HepG2 (cell line): Measurements from ENCODE around the gene GOLT1A. TPM values are rescaled to one million over a fixed set of nuclear protein-coding genes. Genes with fewer than 3 reads are reported as not detected.
A peak's percentile ranks its signal among the peaks of the same experiment; 100 is the strongest.

Source experiments
- DBP ChIP-seq: sonication (generic); formaldehyde crosslinking; IDR thresholded peaks from 2 replicates; pipeline ENCODE4 v1.4.0; 2020; ENCODE audit warnings: missing genetic modification reagents; ENCODE audit errors: not compliant biosample characterization
- HNF4A ChIP-seq: sonication (generic); formaldehyde crosslinking; IDR thresholded peaks from 2 replicates; pipeline ENCODE4 v1.4.0; 2020; ENCODE audit warnings: missing genetic modification reagents
- HNRNPK ChIP-seq: fragments of 200-400 bp; formaldehyde crosslinking; IDR thresholded peaks from 2 replicates; pipeline ENCODE4 v1.6.1; 2018; ENCODE audit warnings: low read length, low read depth, moderate library complexity, mild to moderate bottlenecking; ENCODE audit not compliant: poor library complexity, severe bottlenecking
- JUNB ChIP-seq: sonication (generic); formaldehyde crosslinking; IDR thresholded peaks from 2 replicates; pipeline ENCODE4 v1.8.0; 2022; ENCODE audit warnings: missing genetic modification reagents, mild to moderate bottlenecking, borderline replicate concordance
- MIXL1 ChIP-seq: IDR thresholded peaks from 2 replicates; pipeline ENCODE4 v1.6.1; 2016
- NCOA1 ChIP-seq: sonication (generic); formaldehyde crosslinking; IDR thresholded peaks from 2 replicates; pipeline ENCODE4 v1.9.0; 2021; ENCODE audit warnings: missing genetic modification reagents
- NR2C2 ChIP-seq: sonication (generic); formaldehyde crosslinking; IDR thresholded peaks from 2 replicates; pipeline ENCODE4 v1.4.0; 2020; ENCODE audit warnings: missing genetic modification reagents, mild to moderate bottlenecking, moderate library complexity, borderline replicate concordance
- NR2F2 ChIP-seq: IDR thresholded peaks from 2 replicates; pipeline ENCODE4 v1.6.1; 2012; ENCODE audit warnings: low read depth, inconsistent platforms, borderline replicate concordance
- NR2F6 ChIP-seq, 2 experiments: IDR thresholded peaks; 2 replicates each; pipeline ENCODE4 v1.6.1; 2016; ENCODE audit warnings: antibody characterized with exemption in 1 of 2, mild to moderate bottlenecking in 1 of 2
- RARA ChIP-seq: IDR thresholded peaks from 2 replicates; pipeline ENCODE4 v1.6.1; 2016; ENCODE audit warnings: missing genetic modification reagents, missing compliant biosample characterization
- SYNCRIP ChIP-seq: fragments of 200-400 bp; formaldehyde crosslinking; IDR thresholded peaks from 2 replicates; pipeline ENCODE4 v1.6.1; 2018; ENCODE audit warnings: mild to moderate bottlenecking, low read depth, low read length; ENCODE audit not compliant: insufficient read depth
- TBX2 ChIP-seq: sonication (generic); formaldehyde crosslinking; IDR thresholded peaks from 2 replicates; pipeline ENCODE4 v1.5.0; 2020; ENCODE audit warnings: missing genetic modification reagents, mild to moderate bottlenecking, borderline replicate concordance
- TIGD3 ChIP-seq: sonication (generic); formaldehyde crosslinking; IDR thresholded peaks from 2 replicates; pipeline ENCODE4 v1.5.1; 2020; ENCODE audit warnings: mild to moderate bottlenecking, missing genetic modification reagents, borderline replicate concordance
- ZFP82 ChIP-seq: sonication (generic); formaldehyde crosslinking; IDR thresholded peaks from 2 replicates; pipeline ENCODE4 v1.5.1; 2020; ENCODE audit warnings: mild to moderate bottlenecking, missing genetic modification reagents, borderline replicate concordance
- ZNF703 ChIP-seq: sonication (generic); formaldehyde crosslinking; IDR thresholded peaks from 2 replicates; pipeline ENCODE4 v1.5.1; 2020; ENCODE audit warnings: missing genetic modification reagents, mild to moderate bottlenecking, moderate library complexity, borderline replicate concordance
- ZNF747 ChIP-seq: sonication (generic); formaldehyde crosslinking; IDR thresholded peaks from 2 replicates; pipeline ENCODE4 v1.8.1; 2023; ENCODE audit warnings: missing genetic modification reagents, mild to moderate bottlenecking, borderline replicate concordance
- polyA plus RNA-seq, 8 experiments: library from polyadenylated mRNA; depleted of rRNA in 3 of 8; stranded (reverse) in 7 of 8; unstranded in 1 of 8; fragments of >200 nt; fragmentation: Illumina TruSeq in 4 of 8; extraction: Trizol in 4 of 8; gene quantifications; 2 replicates each; pipeline versions ENCODE4 v1.2.1 to v1.2.3, GENCODE V29; 2011 to 2016; ENCODE audit warnings: low read depth in 4 of 8, missing spikeins in 1 of 8, mixed read lengths in 1 of 8; ENCODE audit not compliant: insufficient read depth in 1 of 8
- total RNA-seq, 5 experiments: library from RNA; depleted of rRNA; stranded (reverse); fragments of >200 nt; fragmentation: Illumina TruSeq; extraction: Trizol; gene quantifications; 2 replicates each; pipeline ENCODE4 v1.2.3, GENCODE V29; 2016; ENCODE audit warnings: low read depth in 1 of 5
- TF ChIP-seq, protein P1 (sequence below): sonication (generic); formaldehyde crosslinking; IDR thresholded peaks from 2 replicates; pipeline ENCODE4 v1.5.1; 2020; ENCODE audit warnings: mild to moderate bottlenecking, missing genetic modification reagents, borderline replicate concordance
- TF ChIP-seq, protein P2 (sequence below): sonication (generic); formaldehyde crosslinking; IDR thresholded peaks from 2 replicates; pipeline ENCODE4 v1.5.0; 2020; ENCODE audit warnings: mild to moderate bottlenecking, missing genetic modification reagents, moderate library complexity

GOLT1A gene
- total and polyA plus RNA-seq, 2 of the 13 experiments (the other 11 are each of a cell fraction or from before 2014, with no cell fraction given), result 25.8 to 28.0 TPM

GRCh38 chr1:204260601-204261197 lies 46.9 kb upstream of the GOLT1A start (continued):
- TF ChIP-seq NR2F2 (peak; percentile 67; the same call in 1 of the 2 replicates), ZNF703 (CRISPR knock-in tag) (no peak), TBX2 (CRISPR knock-in tag) (peak; percentile 33; the same call in 1 of the 2 replicates), NR2F6 (IDR thresholded peaks at IDR 0.05) (peak; percentile 76), NR2F6 (CRISPR knock-in tag; IDR thresholded peaks at IDR 0.05) (no peak; the same call in 1 of the 2 replicates), ZFP82 (CRISPR knock-in tag) (no peak), NCOA1 (CRISPR knock-in tag) (no peak), SYNCRIP (no peak), HNF4A (0 out of 2 replicates have a peak, but pooled peaks have one; percentile 11), DBP (CRISPR knock-in tag) (no peak), MIXL1 (no peak), NR2C2 (CRISPR knock-in tag) (0 out of 2 replicates have a peak, but pooled peaks have one; percentile 16), HNRNPK (no peak), RARA (peak; percentile 33; the same call in 1 of the 2 replicates), JUNB (CRISPR knock-in tag) (no peak), ZNF747 (CRISPR knock-in tag) (no peak), TIGD3 (CRISPR knock-in tag) (no peak)
- TF ChIP-seq, protein P1, sequence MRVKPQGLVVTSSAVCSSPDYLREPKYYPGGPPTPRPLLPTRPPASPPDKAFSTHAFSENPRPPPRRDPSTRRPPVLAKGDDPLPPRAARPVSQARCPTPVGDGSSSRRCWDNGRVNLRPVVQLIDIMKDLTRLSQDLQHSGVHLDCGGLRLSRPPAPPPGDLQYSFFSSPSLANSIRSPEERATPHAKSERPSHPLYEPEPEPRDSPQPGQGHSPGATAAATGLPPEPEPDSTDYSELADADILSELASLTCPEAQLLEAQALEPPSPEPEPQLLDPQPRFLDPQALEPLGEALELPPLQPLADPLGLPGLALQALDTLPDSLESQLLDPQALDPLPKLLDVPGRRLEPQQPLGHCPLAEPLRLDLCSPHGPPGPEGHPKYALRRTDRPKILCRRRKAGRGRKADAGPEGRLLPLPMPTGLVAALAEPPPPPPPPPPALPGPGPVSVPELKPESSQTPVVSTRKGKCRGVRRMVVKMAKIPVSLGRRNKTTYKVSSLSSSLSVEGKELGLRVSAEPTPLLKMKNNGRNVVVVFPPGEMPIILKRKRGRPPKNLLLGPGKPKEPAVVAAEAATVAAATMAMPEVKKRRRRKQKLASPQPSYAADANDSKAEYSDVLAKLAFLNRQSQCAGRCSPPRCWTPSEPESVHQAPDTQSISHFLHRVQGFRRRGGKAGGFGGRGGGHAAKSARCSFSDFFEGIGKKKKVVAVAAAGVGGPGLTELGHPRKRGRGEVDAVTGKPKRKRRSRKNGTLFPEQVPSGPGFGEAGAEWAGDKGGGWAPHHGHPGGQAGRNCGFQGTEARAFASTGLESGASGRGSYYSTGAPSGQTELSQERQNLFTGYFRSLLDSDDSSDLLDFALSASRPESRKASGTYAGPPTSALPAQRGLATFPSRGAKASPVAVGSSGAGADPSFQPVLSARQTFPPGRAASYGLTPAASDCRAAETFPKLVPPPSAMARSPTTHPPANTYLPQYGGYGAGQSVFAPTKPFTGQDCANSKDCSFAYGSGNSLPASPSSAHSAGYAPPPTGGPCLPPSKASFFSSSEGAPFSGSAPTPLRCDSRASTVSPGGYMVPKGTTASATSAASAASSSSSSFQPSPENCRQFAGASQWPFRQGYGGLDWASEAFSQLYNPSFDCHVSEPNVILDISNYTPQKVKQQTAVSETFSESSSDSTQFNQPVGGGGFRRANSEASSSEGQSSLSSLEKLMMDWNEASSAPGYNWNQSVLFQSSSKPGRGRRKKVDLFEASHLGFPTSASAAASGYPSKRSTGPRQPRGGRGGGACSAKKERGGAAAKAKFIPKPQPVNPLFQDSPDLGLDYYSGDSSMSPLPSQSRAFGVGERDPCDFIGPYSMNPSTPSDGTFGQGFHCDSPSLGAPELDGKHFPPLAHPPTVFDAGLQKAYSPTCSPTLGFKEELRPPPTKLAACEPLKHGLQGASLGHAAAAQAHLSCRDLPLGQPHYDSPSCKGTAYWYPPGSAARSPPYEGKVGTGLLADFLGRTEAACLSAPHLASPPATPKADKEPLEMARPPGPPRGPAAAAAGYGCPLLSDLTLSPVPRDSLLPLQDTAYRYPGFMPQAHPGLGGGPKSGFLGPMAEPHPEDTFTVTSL (CRISPR knock-in tag), result 0 out of 2 replicates have a peak, but pooled peaks have one; percentile 39
- TF ChIP-seq, protein P2, sequence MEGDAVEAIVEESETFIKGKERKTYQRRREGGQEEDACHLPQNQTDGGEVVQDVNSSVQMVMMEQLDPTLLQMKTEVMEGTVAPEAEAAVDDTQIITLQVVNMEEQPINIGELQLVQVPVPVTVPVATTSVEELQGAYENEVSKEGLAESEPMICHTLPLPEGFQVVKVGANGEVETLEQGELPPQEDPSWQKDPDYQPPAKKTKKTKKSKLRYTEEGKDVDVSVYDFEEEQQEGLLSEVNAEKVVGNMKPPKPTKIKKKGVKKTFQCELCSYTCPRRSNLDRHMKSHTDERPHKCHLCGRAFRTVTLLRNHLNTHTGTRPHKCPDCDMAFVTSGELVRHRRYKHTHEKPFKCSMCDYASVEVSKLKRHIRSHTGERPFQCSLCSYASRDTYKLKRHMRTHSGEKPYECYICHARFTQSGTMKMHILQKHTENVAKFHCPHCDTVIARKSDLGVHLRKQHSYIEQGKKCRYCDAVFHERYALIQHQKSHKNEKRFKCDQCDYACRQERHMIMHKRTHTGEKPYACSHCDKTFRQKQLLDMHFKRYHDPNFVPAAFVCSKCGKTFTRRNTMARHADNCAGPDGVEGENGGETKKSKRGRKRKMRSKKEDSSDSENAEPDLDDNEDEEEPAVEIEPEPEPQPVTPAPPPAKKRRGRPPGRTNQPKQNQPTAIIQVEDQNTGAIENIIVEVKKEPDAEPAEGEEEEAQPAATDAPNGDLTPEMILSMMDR (CRISPR knock-in tag), result 0 out of 2 replicates have a peak, but pooled peaks have one; percentile 10
